HepG2 (cell line): ENCODE data around the gene SLC13A5. TPM values are rescaled to one million over a fixed set of nuclear protein-coding genes. Genes with fewer than 3 reads are reported as not detected.

ENCODE experiments used
- ATF7 ChIP-seq, 2 experiments: fragments of 450-650 bp in 1 of 2; sonication (generic) in 1 of 2; formaldehyde crosslinking in 1 of 2; IDR thresholded peaks; 2 replicates each; pipeline versions ENCODE4 v1.4.0 to v1.6.1; 2016 to 2020; ENCODE audit warnings: antibody characterized with exemption in 1 of 2, mild to moderate bottlenecking in 1 of 2, missing genetic modification reagents in 1 of 2
- ATF7-NPFF ChIP-seq: sonication (generic); formaldehyde crosslinking; IDR thresholded peaks from 2 replicates; pipeline ENCODE4 v1.8.1; 2023; ENCODE audit warnings: mild to moderate bottlenecking, low read depth, missing genetic modification reagents, moderate library complexity
- BRF2 ChIP-seq: sonication (generic); formaldehyde crosslinking; IDR thresholded peaks from 2 replicates; pipeline ENCODE4 v1.8.1; 2022; ENCODE audit warnings: mild to moderate bottlenecking, missing genetic modification reagents
- FOXK1 ChIP-seq: sonication (generic); formaldehyde crosslinking; IDR thresholded peaks from 2 replicates; pipeline ENCODE4 v1.4.0; 2020; ENCODE audit warnings: low read depth, missing genetic modification reagents, borderline replicate concordance
- MATR3 ChIP-seq: sonication (generic); formaldehyde crosslinking; IDR thresholded peaks from 2 replicates; pipeline ENCODE4 v1.4.0; 2020; ENCODE audit warnings: missing genetic modification reagents
- MIXL1 ChIP-seq: IDR thresholded peaks from 2 replicates; pipeline ENCODE4 v1.6.1; 2016
- MXD3 ChIP-seq: IDR thresholded peaks from 2 replicates; pipeline ENCODE4 v1.6.1; 2016; ENCODE audit warnings: mild to moderate bottlenecking, missing biosample characterization, missing genetic modification reagents
- NFAT5 ChIP-seq: sonication (generic); formaldehyde crosslinking; IDR thresholded peaks from 2 replicates; pipeline ENCODE4 v1.4.0; 2020; ENCODE audit warnings: missing genetic modification reagents
- NFYC ChIP-seq: IDR thresholded peaks from 2 replicates; pipeline ENCODE4 v1.6.1; 2016; ENCODE audit warnings: missing genetic modification reagents, missing compliant biosample characterization
- SMARCC2 ChIP-seq: fragments of 450-650 bp; IDR thresholded peaks from 2 replicates; pipeline ENCODE4 v1.6.1; 2017; ENCODE audit warnings: antibody characterized with exemption, mild to moderate bottlenecking
- SP140L ChIP-seq: sonication (generic); formaldehyde crosslinking; IDR thresholded peaks from 2 replicates; pipeline ENCODE4 v1.4.0; 2020; ENCODE audit warnings: missing genetic modification reagents, borderline replicate concordance
- SRSF9 ChIP-seq: fragments of 200-400 bp; formaldehyde crosslinking; IDR thresholded peaks from 2 replicates; pipeline ENCODE4 v1.6.1; 2018; ENCODE audit warnings: borderline replicate concordance, mild to moderate bottlenecking, low read depth, low read length; ENCODE audit not compliant: insufficient read depth, poor library complexity, severe bottlenecking
- SYNCRIP ChIP-seq: fragments of 200-400 bp; formaldehyde crosslinking; IDR thresholded peaks from 2 replicates; pipeline ENCODE4 v1.6.1; 2018; ENCODE audit warnings: mild to moderate bottlenecking, low read depth, low read length; ENCODE audit not compliant: insufficient read depth
- TEAD3 ChIP-seq: optimal IDR thresholded peaks from 2 replicates; pipeline ENCODE3; 2016; ENCODE audit warnings: borderline replicate concordance
- YEATS4 ChIP-seq: sonication (generic); formaldehyde crosslinking; IDR thresholded peaks from 2 replicates; pipeline ENCODE4 v1.4.0; 2020; ENCODE audit warnings: missing genetic modification reagents, borderline replicate concordance
- ZKSCAN8 ChIP-seq: IDR thresholded peaks from 2 replicates; pipeline ENCODE4 v1.6.1; 2016; ENCODE audit warnings: borderline replicate concordance, missing genetic modification reagents, missing compliant biosample characterization
- ZNF225 ChIP-seq: sonication (generic); formaldehyde crosslinking; IDR thresholded peaks from 2 replicates; pipeline ENCODE4 v1.4.0; 2020; ENCODE audit warnings: mild to moderate bottlenecking, missing genetic modification reagents
- ZNF292 ChIP-seq: sonication (generic); formaldehyde crosslinking; IDR thresholded peaks from 2 replicates; pipeline ENCODE4 v1.8.1; 2022; ENCODE audit warnings: mild to moderate bottlenecking, low read depth, missing genetic modification reagents, borderline replicate concordance
- ZNF326 ChIP-seq: sonication (generic); formaldehyde crosslinking; IDR thresholded peaks from 2 replicates; pipeline ENCODE4 v1.4.0; 2020; ENCODE audit warnings: missing genetic modification reagents, borderline replicate concordance
- ZNF710 ChIP-seq: sonication (generic); formaldehyde crosslinking; IDR thresholded peaks from 2 replicates; pipeline ENCODE4 v1.5.0; 2020; ENCODE audit warnings: mild to moderate bottlenecking, missing genetic modification reagents, borderline replicate concordance
- ZNF775 ChIP-seq: sonication (generic); formaldehyde crosslinking; IDR thresholded peaks from 2 replicates; pipeline ENCODE4 v1.4.0; 2020; ENCODE audit warnings: missing genetic modification reagents, mild to moderate bottlenecking, moderate library complexity, borderline replicate concordance
- polyA plus RNA-seq, 8 experiments: library from polyadenylated mRNA; depleted of rRNA in 3 of 8; stranded (reverse) in 7 of 8; unstranded in 1 of 8; fragments of >200 nt; fragmentation: Illumina TruSeq in 4 of 8; extraction: Trizol in 4 of 8; gene quantifications; 2 replicates each; pipeline versions ENCODE4 v1.2.1 to v1.2.3, GENCODE V29; 2011 to 2016; ENCODE audit warnings: low read depth in 4 of 8, missing spikeins in 1 of 8, mixed read lengths in 1 of 8; ENCODE audit not compliant: insufficient read depth in 1 of 8
- total RNA-seq, 5 experiments: library from RNA; depleted of rRNA; stranded (reverse); fragments of >200 nt; fragmentation: Illumina TruSeq; extraction: Trizol; gene quantifications; 2 replicates each; pipeline ENCODE4 v1.2.3, GENCODE V29; 2016; ENCODE audit warnings: low read depth in 1 of 5

Gene SLC13A5
- total and polyA plus RNA-seq, 2 of the 13 experiments (the other 11 are each of a cell fraction or from before 2014, with no cell fraction given), result 42.8 to 310 TPM

GRCh38 chr17:6651919-6652452 lies 61.2 kb downstream of the SLC13A5 start (continued):
- TF ChIP-seq BRF2 (peak; percentile 90; the same call in 1 of the 2 replicates), ZNF775 (CRISPR knock-in tag) (peak; percentile 86; the same call in 1 of the 2 replicates), ATF7-NPFF (CRISPR knock-in tag) (peak; percentile 99), ZNF225 (CRISPR knock-in tag) (peak; percentile 99), NFYC (CRISPR knock-in tag) (no peak), SRSF9 (no peak), MXD3 (CRISPR knock-in tag) (peak; percentile 99), ATF7 (IDR thresholded peaks at IDR 0.05) (no peak), ATF7 (CRISPR knock-in tag; IDR thresholded peaks at IDR 0.05) (peak; percentile 79; the same call in 1 of the 2 replicates), SYNCRIP (no peak), ZNF710 (CRISPR knock-in tag) (peak; percentile 80; the same call in 1 of the 2 replicates), MIXL1 (CRISPR knock-in tag) (no peak), TEAD3 (CRISPR knock-in tag) (no peak), NFAT5 (CRISPR knock-in tag) (peak; percentile 98), ZNF292 (CRISPR knock-in tag) (peak; percentile 73), SP140L (CRISPR knock-in tag) (no peak), YEATS4 (peak; percentile 95), ZKSCAN8 (CRISPR knock-in tag) (0 out of 2 replicates have a peak, but pooled peaks have one; percentile 29), SMARCC2 (no peak), ZNF326 (CRISPR knock-in tag) (no peak), FOXK1 (CRISPR knock-in tag) (no peak), MATR3 (CRISPR knock-in tag) (no peak)
